ENCODE data around the gene FCGBP. TPM values are rescaled to one million over a fixed set of nuclear protein-coding genes. Genes with fewer than 3 reads are reported as not detected.
"Not testable (repeated sequence)": the region's sequence is repeated elsewhere in the genome, so short reads cannot be mapped to it uniquely, and the experiment has no call there.

FCGBP gene
- total and polyA plus RNA-seq, 3 experiments from 2014 or later: 2.7 to 7.9 (median 7.0) TPM

DNA sequence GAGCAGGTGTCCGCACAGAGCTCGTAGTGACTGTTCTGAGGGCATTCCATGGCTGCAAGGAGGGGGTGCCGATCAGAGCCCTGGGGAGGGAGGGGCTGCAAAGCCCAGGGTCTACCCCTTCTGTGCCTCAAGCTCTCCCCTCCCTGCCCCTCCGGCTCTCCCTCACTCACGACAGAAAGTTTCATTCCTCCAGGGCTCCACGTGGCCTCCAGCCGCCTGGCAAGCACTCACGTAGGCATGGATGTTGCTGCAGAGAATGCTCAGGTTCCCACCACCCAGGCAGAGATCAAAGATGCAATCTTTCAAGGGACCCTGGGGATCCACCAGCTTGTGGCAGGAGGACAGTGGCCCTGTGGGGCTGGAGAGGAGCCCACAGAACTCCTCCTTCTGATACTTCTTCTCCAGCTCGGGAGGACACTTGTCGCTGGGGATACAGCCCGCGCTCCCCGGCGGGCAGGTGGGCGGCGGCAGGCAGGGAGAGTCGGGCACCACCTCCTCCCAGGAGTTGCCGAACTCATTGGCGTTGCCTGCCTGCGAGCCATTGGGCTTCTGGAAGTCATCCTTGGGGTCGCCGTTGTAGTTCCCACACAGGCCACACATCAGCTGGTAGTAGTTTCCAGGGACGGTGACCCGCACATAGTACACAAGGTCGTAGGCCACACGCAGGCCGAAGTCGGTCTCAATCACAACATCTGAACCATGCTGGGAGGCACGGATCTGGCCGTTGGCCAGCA is 48.4 kb downstream of the FCGBP start:
- POLR2A ChIA-PET; H3K4me1 ChIP-seq (ENCODE audit: insufficient read depth, low read length); H3K9me3 Mint-ChIP-seq; H3K9me3 ChIP-seq (ENCODE audit: low read length); H3K4me1 Mint-ChIP-seq; H3K36me3 Mint-ChIP-seq; H3K27ac ChIP-seq (ENCODE audit: low read depth, low read length); CTCF ChIA-PET; H3K36me3 ChIP-seq (ENCODE audit: insufficient read depth, low read length); H3K4me3 Mint-ChIP-seq; H3K27me3 Mint-ChIP-seq; H3K27ac Mint-ChIP-seq; H3K4me3 ChIP-seq (ENCODE audit: low read length); H3K27me3 ChIP-seq (ENCODE audit: insufficient read depth, low read length, poor library complexity, severe bottlenecking): not testable (repeated sequence)
- DNase-seq: peak in 1 of 5 donors; percentile 33

DNA sequence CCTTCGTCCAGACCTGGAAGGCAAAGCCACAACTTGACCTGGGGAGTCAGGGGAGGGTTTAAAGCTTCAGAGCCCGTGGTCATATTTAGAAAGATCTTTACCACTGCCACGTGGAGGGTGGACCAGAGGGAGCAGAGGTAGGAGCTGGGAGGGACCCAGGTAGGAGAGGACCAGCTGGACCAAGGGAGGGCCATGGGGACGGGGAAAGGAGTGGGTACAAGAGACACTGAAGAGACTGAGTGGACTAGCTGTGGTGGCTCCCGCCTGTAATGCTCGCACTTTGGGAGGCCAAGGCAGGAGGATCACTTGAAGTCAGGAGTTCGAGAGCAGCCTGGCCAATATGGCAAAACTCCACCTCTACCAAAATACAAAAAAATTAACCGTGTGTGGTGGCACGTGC is 49.7 kb downstream of the FCGBP start:
- H3K9me3 ChIP-seq (ENCODE audit: low read length); CTCF ChIA-PET; H3K36me3 ChIP-seq (ENCODE audit: insufficient read depth, low read length): not testable (repeated sequence)

More for the DNA sequence above, 49.7 kb downstream of the FCGBP start:
- H3K4me1 Mint-ChIP-seq; H3K4me3 Mint-ChIP-seq; H3K27me3 Mint-ChIP-seq; H3K36me3 Mint-ChIP-seq; H3K4me3 ChIP-seq (ENCODE audit: low read length); POLR2A ChIA-PET; H3K4me1 ChIP-seq (ENCODE audit: insufficient read depth, low read length); H3K27ac ChIP-seq (ENCODE audit: low read depth, low read length); H3K9me3 Mint-ChIP-seq; H3K27ac Mint-ChIP-seq; H3K27me3 ChIP-seq (ENCODE audit: insufficient read depth, low read length, poor library complexity, severe bottlenecking): not testable (repeated sequence)
- peak in 1 of 5 donors; percentile 25 for DNase-seq

Other genes with a start within 250 kb of the FCGBP start
- gene LGALS14, start 230.2 kb downstream of the FCGBP start, total RNA-seq: not detected
- gene LGALS14, start 230.2 kb downstream of the FCGBP start, polyA plus RNA-seq: not detected
- gene CLC, start 196.6 kb downstream of the FCGBP start, total RNA-seq: not detected
- gene CLC, start 196.6 kb downstream of the FCGBP start, polyA plus RNA-seq: 0.84 TPM
- not detected for gene LEUTX, start 155.8 kb downstream of the FCGBP start, total RNA-seq
- gene LEUTX, start 155.8 kb downstream of the FCGBP start, polyA plus RNA-seq: not detected
- 1 to 10 TPM; 7.9 to 9.1 TPM for gene DYRK1B, start 100.5 kb downstream of the FCGBP start, total RNA-seq
- 15.3 TPM for gene DYRK1B, start 100.5 kb downstream of the FCGBP start, polyA plus RNA-seq
- gene FBL, start 88.3 kb downstream of the FCGBP start, total RNA-seq: 100 to 1,000 TPM; 661 to 682 TPM
- gene FBL, start 88.3 kb downstream of the FCGBP start, polyA plus RNA-seq: 182 TPM
- gene PSMC4, start 36.5 kb upstream of the FCGBP start, total RNA-seq: 100 to 1,000 TPM; 170 to 179 TPM
- 114 TPM for gene PSMC4, start 36.5 kb upstream of the FCGBP start, polyA plus RNA-seq
- 1 to 10 TPM; 4.8 to 5.0 TPM for gene ZNF546, start 62.4 kb upstream of the FCGBP start, total RNA-seq
- 6.6 TPM for gene ZNF546, start 62.4 kb upstream of the FCGBP start, polyA plus RNA-seq
- 10 to 100 TPM; 16.8 to 21.3 TPM for gene ZNF780B, start 121.6 kb upstream of the FCGBP start, total RNA-seq
- gene ZNF780B, start 121.6 kb upstream of the FCGBP start, polyA plus RNA-seq: 12.0 TPM
- gene ZNF780A, start 156.3 kb upstream of the FCGBP start, total RNA-seq: 10 to 100 TPM; 18.9 to 19.5 TPM
- gene ZNF780A, start 156.3 kb upstream of the FCGBP start, polyA plus RNA-seq: 23.2 TPM